GM19328 (cell line): ENCODE measurements around the gene GALR3.
A peak's percentile ranks its signal among the peaks of the same experiment; 100 is the strongest.

Experiments
- ATAC-seq: cut with Tn5 transposase; IDR thresholded peaks from one replicate; pipeline ENCODE4 v1.9.1; 2021; ENCODE audit warnings: mild to moderate bottlenecking, moderate library complexity; ENCODE audit not compliant: unreplicated experiment

Gene GALR3

DNA sequence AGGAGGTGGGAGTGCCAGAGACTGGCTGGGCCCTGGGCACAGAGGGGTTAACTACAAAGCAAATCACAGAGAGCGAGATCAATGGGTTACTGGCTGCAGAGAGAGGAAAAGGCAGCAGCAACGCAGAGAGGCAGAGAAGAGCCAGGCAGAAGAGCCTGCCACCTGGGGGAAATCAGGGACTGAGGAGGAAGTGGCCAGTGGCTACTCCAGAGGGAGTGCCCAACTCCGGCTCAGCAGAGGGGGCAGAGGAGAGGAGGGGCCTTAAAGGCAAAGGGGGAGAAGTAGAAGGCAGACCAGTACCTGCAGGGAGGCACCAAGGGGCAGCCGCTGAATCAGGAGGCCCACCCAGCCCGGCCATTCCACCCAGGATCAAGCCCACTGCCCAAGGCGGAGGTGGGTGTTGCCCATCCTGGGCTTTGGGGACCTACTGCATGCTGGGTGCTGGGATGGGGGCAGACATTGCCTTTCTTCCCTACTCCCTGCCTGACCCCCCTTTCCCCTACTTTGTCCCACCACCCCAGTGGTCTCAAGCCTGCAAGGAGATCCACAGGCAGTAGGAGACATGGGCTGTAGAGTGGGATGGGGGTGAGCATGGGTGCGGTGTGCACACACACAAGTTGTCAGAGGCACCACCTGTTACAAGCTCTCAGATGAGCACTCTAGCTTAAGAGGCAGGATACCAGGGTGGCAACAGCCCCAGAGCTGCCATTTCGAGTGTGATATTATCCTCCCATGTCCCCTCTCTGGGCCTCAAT lies 926 bp upstream of the GALR3 start:
- ATAC-seq, result no peak

DNA sequence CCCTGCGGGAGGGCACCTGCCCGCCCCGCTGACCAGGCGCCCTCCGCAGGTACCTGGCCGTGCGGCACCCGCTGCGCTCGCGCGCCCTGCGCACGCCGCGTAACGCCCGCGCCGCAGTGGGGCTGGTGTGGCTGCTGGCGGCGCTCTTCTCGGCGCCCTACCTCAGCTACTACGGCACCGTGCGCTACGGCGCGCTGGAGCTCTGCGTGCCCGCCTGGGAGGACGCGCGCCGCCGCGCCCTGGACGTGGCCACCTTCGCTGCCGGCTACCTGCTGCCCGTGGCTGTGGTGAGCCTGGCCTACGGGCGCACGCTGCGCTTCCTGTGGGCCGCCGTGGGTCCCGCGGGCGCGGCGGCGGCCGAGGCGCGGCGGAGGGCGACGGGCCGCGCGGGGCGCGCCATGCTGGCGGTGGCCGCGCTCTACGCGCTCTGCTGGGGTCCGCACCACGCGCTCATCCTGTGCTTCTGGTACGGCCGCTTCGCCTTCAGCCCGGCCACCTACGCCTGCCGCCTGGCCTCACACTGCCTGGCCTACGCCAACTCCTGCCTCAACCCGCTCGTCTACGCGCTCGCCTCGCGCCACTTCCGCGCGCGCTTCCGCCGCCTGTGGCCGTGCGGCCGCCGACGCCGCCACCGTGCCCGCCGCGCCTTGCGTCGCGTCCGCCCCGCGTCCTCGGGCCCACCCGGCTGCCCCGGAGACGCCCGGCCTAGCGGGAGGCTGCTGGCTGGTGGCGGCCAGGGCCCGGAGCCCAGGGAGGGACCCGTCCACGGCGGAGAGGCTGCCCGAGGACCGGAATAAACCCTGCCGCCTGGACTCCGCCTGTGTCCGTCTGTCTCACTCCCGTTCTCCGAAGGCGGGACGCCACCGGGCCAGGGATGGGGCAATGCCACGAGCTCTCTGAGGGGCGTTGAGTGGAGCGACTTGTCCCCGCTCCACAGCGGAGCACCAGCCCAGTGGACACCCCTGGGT lies 1.8 kb downstream of the GALR3 start:
- no peak for ATAC-seq

DNA sequence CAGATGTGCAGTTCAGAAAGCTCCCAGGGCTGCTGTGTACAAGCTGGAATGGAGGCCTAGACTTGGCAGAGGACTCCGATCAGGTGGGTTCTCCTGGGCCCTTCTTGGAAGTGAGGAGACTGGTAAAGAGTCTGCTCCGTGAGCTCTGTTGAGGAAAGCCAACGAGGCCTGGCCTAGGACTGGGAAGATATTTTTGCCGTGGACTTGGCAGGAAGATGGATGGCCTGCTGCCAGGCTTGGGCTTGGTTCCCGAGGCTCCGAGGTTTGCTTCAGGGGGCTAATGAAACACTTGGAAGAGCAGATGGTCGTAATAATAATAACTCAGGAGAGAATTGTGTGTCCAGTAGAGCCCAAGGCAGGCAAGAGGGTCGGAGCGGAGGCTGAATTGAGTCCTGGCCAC lies 3.9 kb downstream of the GALR3 start:
- ATAC-seq, result no peak

DNA sequence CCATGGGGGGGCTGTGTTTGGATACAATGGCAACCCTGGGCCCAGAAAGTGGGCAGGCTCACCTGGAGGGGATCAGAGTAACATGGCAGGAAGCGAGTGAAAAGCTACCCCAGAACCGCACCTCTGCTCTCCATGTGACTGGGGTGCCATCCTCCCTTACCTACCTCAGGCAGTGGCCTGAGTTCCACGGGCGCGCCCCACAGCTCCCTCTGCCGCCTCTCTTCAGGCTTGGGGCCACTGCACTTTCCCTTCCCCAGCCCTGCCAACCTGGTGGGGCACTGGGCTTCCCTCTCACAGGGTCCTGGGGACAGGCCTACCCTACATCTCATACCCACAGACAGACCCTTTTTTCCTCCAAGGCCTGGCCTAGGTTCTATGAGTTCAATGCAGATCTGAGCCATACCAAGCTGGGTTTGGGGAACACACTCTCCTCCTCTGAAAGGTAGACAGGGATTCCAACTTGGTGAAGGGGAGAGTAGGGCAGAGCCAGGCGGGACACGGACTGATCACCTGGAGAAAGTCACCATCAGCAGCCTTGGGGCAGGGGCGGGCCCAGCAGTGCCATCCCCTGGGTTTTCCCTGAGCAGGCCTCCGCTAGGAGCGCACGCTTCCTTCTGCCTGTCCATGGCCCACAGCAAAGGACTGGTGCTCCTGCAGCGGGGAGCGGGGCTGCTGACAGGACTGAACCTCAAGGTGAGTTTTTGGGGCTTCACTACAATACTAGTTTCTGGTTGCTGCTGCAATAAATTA lies 7.1 kb downstream of the GALR3 start:
- no peak for ATAC-seq

DNA sequence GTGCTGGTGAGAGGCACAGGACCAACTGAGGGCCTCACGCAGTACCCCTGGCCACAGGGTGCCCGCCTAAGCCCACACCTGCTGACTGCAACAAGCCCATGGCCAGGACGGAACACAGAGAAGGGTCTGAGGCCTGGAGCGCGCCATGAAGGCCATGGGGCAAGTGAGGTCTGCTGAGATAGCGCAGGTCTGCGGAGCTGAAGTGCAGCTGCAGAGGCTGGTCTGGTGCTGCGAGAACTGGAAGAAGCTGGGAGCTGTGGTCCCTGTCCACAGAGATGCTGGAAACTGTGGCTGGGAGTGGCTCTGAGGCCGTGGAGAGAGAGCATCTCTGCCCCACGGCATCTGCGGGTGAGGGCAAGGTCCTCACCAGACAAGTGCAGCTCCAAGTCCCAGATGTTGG lies 8.3 kb downstream of the GALR3 start:
- ATAC-seq, result no peak

DNA sequence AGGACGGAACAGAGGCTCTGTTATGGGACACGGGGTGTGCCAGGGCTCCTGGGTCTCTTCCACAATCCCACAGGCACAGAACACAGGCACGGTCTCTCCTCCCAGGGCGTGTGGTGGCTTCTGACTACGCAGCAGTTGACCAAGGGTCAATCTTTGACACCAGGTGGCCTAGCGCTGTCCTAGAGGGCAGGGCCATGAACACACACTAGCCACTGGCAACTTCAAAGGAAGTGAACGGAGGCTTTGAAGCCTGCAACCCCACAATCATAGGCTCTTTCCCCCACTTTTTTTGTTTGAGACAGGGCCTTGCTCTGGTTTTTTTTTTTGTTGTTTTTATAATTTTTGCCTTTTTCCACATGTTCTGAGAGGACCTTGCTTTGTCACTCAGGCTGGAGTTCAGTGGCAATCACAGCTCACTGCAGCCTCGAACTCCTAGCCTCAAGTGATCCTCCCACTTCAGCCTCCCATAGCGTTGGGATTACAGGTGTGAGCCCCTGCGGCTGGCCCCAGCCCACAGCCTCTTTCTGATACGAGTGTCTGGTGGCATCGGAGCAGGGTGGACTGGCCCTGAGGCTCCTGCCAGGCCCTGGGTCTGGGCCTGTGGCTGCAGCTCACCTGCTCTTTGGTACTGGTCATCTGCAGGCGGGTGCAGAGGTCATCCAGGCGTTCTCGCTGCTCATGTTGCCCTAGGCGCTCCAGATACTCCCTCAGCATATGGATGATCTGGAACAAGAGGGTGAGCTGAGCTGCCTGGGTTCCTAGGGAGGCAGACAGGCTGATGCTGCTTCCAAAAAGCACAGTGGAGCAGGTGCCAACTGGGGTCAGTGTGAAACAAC lies 9.1 kb downstream of the GALR3 start:
- ATAC-seq, result no peak

DNA sequence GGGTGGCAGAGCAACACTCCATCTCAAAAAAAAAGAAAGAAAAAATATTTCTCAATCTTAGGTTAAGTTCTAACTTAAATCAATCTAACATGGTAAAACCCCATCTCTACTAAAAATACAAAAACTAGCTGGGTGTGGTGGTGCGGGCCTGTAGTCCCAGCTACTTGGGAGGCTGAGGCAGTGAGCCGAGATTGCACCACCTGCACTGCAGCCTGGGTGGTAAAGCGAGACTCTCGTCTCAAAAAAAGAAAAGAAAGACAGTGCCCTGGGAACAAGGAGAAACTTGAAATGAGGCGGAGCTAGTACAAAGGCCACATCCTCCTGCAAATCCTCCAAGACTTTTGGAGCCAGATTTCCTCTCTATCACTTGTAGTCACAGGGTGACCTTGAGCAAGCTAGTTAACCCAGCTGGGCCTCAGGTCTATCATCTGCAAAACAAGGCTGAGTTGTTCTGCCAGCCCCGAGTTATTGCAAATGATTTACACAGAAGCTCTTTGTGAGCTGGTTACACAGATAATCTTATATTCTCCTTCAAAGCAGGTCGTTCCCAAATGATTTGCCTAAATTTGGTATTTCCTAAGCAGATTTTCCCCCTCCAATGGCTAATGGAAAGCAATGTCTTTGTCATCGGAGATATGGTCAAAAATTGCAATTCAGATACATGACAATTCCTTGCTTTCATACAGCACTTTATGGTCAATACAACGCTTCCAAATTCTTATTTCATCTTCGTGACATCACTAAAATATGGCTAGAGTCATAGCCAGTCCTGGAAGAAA lies 19.0 kb downstream of the GALR3 start:
- ATAC-seq, result no peak

DNA sequence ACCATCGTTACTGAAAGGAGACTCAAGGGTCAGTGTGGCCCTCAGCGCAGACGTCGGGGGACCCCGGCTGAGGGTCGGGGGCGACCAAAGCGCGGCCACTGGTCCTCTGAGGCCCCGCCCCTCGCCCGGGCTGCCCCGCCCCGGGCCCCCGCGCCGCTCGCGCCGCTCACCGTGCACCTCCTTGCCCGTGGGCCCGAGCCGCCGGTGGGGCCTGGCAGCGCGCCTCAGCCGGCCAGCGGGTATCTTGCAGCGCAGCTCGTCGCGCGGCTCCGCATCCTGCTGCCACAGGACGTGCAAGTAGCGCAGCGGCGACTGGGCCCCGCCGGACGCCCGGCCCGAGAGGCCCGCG lies 20.5 kb downstream of the GALR3 start:
- peak; percentile 38 for ATAC-seq

DNA sequence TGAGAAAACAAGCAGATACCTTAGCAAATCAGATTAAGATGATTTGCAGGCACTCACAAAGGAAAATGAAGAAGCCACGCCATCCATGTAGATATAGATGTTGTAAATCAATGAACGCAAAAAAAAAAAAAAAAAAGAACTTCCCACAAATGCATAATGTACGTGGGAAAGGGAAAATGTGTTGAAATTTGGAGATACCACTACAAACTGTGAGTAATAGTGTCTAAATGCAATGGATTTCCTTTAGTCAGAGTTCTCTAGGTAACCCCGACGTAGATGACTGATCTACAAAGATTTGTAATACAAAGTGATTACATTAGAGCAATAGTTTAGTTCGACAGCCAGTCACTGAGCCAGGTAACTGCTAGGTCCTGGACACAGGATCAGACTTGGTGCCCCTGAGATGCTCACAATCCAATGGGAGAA lies 21.7 kb downstream of the GALR3 start:
- no peak for ATAC-seq

DNA sequence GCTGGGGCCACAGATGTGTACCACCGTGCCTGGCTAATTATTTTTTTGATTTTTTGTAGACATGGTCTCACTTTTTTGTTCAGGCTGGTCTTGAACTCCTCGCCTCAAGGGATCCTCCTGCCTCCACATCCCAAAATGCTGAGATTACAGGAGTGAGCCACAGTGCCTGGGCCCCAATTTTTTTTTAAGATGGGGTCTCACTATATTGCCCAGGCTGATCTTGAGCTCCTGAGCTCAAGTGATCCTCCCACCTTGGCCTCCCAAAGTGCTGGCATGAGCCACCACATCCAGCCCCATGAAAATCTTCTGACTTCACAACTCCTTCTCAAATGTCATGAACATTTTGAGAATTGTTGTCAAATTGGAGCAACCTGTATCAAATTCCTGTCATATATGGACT lies 23.3 kb downstream of the GALR3 start:
- ATAC-seq, result no peak

DNA sequence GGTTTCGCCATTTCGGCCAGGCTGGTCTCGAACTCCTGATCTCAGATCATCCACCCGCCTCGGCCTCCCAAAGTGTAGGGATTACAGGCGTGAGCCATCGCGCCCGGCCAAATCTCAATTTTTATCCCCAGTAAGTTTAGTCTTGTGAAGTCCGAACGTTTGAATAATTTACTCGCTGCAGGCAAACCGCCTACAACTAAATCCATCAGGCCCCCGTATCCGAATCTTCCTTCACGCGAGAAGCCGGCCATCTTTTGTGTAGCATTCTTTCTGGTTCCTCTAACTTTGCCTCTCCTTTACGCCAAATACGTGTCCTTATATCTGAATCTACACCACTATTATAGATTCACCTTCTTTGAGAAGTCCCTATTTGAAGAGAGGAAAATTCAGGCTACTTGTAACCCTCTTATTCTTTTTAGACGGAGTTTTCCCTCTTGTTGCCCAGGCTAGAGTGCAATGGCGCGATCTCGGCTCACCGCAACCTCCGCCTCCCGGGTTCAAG lies 25.5 kb downstream of the GALR3 start:
- ATAC-seq, result no peak

DNA sequence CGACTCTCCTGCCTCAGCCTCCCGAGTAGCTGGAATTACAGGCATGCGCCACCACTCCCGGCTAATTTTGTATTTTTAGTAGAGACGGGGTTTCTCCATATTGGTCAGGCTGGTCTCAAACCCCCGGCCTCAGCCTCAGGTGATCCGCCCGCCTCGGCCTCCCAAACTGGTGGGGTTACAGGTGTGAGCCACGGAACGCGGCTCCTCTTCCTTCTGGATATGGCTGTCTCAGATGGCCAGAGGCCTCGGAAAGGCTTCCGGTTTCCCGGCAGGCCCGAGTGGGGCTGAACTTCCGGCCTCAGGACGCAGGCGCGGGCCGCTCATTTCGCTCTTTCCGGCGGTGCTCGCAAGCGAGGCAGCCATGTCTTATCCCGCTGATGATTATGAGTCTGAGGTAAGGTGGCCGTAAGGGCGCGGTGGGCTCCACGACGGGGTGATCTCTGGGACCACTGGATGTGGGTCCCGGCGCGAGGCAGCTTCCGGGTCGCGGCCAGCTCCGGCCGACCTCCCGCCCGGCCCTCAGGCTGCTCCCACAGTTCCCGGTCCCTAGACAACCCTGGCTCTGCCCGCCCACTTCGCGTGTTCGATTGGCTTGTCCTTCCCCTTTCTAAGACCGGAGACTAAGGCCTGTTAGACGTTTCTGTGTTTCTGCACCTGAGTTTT lies 26.0 kb downstream of the GALR3 start, which contains the start of gene EIF3L:
EIF3L (plus strand) TSS at position 331 of the 663 bp plus-strand sequence; CDS start at position 362, 31 bp downstream.
- peak; percentile 56 for ATAC-seq

DNA sequence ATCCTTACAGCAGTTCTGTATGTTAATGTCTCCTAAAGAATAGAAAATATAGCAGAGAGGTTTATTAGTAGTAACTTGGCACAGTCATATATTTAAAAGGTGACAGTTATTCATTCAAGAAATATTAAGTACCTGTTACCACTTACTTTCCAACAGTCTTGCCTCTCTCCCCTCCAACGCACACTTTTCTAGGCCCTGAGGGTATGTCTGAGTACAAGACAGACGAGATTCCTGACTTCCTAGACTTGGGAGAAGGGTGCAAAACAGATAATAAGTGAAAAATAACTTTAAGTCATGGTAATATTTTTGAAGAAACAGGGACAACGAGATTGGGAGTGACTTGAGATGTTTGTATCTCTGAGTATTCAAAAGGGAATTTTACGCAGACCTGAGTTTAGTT lies 27.6 kb downstream of the GALR3 start:
- no peak for ATAC-seq

DNA sequence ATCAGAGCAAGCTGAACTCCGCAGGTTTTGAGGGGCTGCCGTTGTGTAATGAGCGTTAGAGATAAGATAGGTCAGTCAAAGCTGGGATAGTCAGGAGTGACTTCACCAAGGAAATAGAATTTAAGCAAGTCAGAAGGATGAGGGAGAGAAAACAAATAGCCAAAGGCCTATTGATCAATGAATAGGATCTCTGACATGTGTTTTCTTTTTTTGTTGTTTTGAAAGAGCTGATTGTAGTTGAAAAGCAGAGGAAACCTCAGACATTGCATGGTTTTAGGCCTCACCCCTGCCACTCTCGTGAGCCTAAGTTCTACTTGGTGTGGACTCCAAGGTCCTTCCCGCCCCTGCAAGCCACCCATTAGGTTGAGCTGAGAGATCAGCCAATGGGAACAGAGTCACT lies 29.2 kb downstream of the GALR3 start:
- no peak for ATAC-seq

DNA sequence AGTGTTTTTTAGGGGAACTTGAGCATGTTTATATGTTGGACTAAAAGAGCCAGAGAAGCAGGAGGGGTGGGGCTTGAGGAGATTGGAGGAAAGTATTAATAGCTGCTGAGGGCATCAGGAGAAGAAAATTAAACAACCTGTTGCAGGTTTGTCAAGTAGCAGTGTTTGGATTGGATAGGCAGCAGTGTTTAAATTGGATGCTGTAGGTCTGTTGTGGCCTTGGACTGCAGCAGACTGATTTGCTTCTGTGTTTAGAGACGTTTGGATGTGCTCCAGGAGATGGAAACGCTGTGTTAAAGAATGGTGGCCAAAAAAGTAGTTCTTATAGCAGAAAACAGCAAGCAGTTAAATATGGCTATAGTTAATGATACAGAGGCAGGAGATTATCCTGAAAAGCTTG lies 31.8 kb downstream of the GALR3 start:
- ATAC-seq, result no peak

DNA sequence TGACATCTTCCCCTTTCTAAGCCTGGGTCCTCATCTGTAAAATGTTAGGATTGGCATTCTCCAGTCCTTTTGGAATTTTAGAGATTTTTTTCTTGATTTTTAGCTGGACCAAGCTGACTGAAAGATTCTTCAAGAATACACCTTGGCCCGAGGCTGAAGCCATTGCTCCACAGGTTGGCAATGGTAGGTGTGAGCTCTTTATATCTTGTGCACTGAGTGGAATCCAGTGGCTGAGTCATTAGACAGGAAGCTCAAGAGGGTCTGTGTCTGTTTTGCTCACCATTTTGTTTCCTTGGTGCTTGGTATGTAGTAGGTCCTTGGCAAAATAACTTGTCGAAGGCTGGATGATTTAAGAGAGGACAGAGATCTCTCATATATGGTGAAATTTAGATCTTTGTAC lies 32.3 kb downstream of the GALR3 start:
- ATAC-seq, result no peak

DNA sequence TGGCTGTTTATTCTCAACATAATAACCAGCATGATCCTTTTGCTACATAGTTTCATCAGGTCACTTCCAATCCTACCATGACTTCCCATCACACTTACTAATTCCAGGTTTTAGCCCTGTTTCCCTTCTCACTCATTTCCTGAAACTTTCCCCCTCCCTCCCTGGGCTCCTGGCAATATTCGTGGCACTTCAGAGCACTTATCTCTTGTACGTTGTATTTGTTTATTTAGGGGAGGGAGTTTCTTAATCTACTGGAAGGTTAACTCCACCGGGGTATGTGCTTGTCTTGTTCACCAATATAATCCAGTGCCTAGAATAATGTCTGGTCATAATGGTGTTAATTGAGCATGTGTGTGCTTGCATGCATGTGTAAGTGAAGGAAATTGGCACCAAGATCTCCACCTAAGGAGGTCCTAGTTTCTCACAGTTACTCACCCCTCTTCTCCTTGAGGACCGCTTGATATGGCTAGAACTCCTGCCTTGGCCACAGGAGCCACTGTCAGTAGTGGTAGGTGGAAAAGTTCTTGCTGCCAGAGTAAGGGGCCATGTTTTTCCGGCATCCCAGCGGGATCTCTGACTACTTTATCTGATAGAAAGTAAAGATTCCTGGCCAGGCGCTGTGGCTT lies 37.7 kb downstream of the GALR3 start:
- ATAC-seq, result no peak

DNA sequence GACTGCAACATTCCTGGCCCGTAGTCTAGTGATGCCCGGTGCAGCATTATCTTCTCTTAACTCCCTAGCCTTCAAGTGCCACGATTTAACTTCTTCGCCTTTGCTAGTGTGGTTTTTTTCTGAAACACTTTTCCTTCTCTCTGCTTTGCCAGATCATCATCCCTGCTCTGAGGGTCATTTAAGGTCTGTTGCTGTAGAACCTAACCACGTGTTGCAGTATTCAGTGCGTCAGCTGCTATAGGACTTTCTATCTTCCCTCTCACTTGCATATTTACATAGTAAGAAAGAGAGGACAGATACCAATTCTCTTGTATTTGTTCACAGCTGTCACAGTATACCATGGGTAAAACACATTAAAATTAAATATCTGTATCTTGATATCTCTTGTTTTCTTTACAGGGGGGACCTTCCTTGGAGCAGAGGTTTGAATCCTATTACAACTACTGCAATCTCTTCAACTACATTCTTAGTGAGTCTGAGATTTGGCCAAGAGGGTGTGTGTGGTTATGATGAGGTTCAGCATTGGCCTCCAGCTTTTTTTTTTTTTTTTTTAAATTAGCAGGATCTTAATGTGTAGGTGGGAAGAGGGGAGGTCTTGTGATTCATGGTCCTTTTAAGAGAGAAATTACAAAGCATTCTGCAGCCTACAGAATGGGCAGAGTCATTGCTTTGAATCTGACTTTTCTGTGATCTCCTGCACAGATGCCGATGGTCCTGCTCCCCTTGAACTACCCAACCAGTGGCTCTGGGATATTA lies 39.6 kb downstream of the GALR3 start:
- ATAC-seq, result no peak
